Erythroblast (primary cell): ENCODE results near the gene CDX2.

ENCODE experiments used
- DNase-seq, 2 experiments: peaks; one replicate each; lab custom pipeline; 2025; lab: John Stamatoyannopoulos, UW
- GATA1 ChIP-seq: IDR thresholded peaks from 2 replicates; pipeline ENCODE4 v1.6.1; 2011; ENCODE audit warnings: low read depth, mild to moderate bottlenecking, control low read depth, low read length, moderate library complexity
- POLR2A ChIP-seq: IDR thresholded peaks from 2 replicates; pipeline ENCODE4 v1.6.1; 2011; ENCODE audit warnings: mild to moderate bottlenecking, low read length

CDX2 gene

GRCh38 chr13:27923794-27924528, 45.2 kb downstream of the CDX2 start:
- TF ChIP-seq GATA1 (no peak), POLR2A (no peak)
- peak in 1 of 2 experiments; percentile 15 for DNase-seq

GRCh38 chr13:27922883-27923612, 46.1 kb downstream of the CDX2 start:
- no peak for TF ChIP-seq POLR2A
- TF ChIP-seq GATA1 = no peak
- DNase-seq = no peak

GRCh38 chr13:27921961-27922882, 46.9 kb downstream of the CDX2 start:
- TF ChIP-seq POLR2A (no peak), GATA1 (no peak)
- DNase-seq = no peak

- DNase-seq = no peak
- TF ChIP-seq POLR2A (no peak), GATA1 (no peak)
These were observed 47.6 kb downstream of the CDX2 start for GRCh38 chr13:27921421-27921960.

GRCh38 chr13:27920677-27921420, 48.3 kb downstream of the CDX2 start:
- DNase-seq = no peak
- TF ChIP-seq POLR2A = no peak
- no peak for TF ChIP-seq GATA1

GRCh38 chr13:27919934-27920676, 49.0 kb downstream of the CDX2 start, which contains the start of gene PDX1:
Gene PDX1 (plus strand): TSS chr13:27920000. CDS start chr13:27920139, 139 bp downstream.
- TF ChIP-seq POLR2A = no peak
- no peak for TF ChIP-seq GATA1
- DNase-seq = no peak

- TF ChIP-seq GATA1 (no peak), POLR2A (no peak)
These were observed 49.5 kb downstream of the CDX2 start for GRCh38 chr13:27919659-27919933.

GRCh38 chr13:27918918-27919658, 50.0 kb downstream of the CDX2 start:
- no peak for DNase-seq
- TF ChIP-seq GATA1 = no peak

More at GRCh38 chr13:27919659-27919933, 49.5 kb downstream of the CDX2 start:
- no peak for DNase-seq

- DNase-seq = no peak
- no peak for TF ChIP-seq POLR2A
- TF ChIP-seq GATA1 = no peak
These were observed 50.8 kb downstream of the CDX2 start for GRCh38 chr13:27918041-27918917.

- no peak for DNase-seq
- TF ChIP-seq POLR2A (no peak), GATA1 (no peak)
These were observed 51.8 kb downstream of the CDX2 start for GRCh38 chr13:27917121-27917947.
